HEK293 (cell line): ENCODE results near the gene RHOT2.
A peak's percentile ranks its signal among the peaks of the same experiment; 100 is the strongest.

ENCODE experiments used
- HOXD13 ChIP-seq: sonication (generic); formaldehyde crosslinking; IDR thresholded peaks from 2 replicates; pipeline ENCODE4 v1.8.0; 2022; ENCODE audit warnings: missing genetic modification reagents, borderline replicate concordance
- IKZF3 ChIP-seq: fragments of 450-650 bp; IDR thresholded peaks from 2 replicates; pipeline ENCODE4 v1.5.0; 2018; ENCODE audit warnings: missing biosample characterization, mild to moderate bottlenecking, missing genetic modification characterization, moderate library complexity
- SCRT1 ChIP-seq: fragments of 450-650 bp; formaldehyde crosslinking; IDR thresholded peaks from 2 replicates; pipeline ENCODE4 v1.5.1; 2016; ENCODE audit warnings: missing biosample characterization, missing genetic modification characterization, borderline replicate concordance
- SP3 ChIP-seq: fragments of 450-650 bp; formaldehyde crosslinking; IDR thresholded peaks from 2 replicates; pipeline ENCODE4 v1.5.1; 2016; ENCODE audit warnings: missing biosample characterization, missing genetic modification characterization
- WT1 ChIP-seq: fragments of 450-650 bp; formaldehyde crosslinking; IDR thresholded peaks from 2 replicates; pipeline ENCODE4 v1.5.1; 2016; ENCODE audit warnings: missing biosample characterization, missing genetic modification characterization
- YY2 ChIP-seq: fragments of 450-650 bp; formaldehyde crosslinking; IDR thresholded peaks from 2 replicates; pipeline ENCODE4 v1.5.1; 2016; ENCODE audit warnings: missing biosample characterization, missing genetic modification characterization
- ZBTB17 ChIP-seq: fragments of 450-650 bp; formaldehyde crosslinking; IDR thresholded peaks from 2 replicates; pipeline ENCODE4 v1.5.1; 2016; ENCODE audit warnings: missing biosample characterization, missing genetic modification characterization
- ZEB2 ChIP-seq: fragments of 450-650 bp; formaldehyde crosslinking; IDR thresholded peaks from 2 replicates; pipeline ENCODE4 v1.5.1; 2016; ENCODE audit warnings: missing biosample characterization, missing genetic modification characterization
- ZFHX2 ChIP-seq: fragments of 450-650 bp; formaldehyde crosslinking; conservative IDR thresholded peaks from 2 replicates; pipeline ENCODE4 v1.5.1; 2016; ENCODE audit warnings: missing biosample characterization, missing genetic modification characterization
- ZNF155 ChIP-seq: fragments of 450-650 bp; formaldehyde crosslinking; IDR thresholded peaks from 2 replicates; pipeline ENCODE4 v1.5.1; 2016; ENCODE audit warnings: missing biosample characterization, missing genetic modification characterization
- ZNF19 ChIP-seq: fragments of 450-650 bp; formaldehyde crosslinking; IDR thresholded peaks from 2 replicates; pipeline ENCODE4; 2016; ENCODE audit warnings: missing biosample characterization, missing genetic modification characterization, low read depth
- ZNF211 ChIP-seq: fragments of 450-650 bp; formaldehyde crosslinking; IDR thresholded peaks from 2 replicates; pipeline ENCODE4 v1.5.1; 2016; ENCODE audit warnings: low read depth, missing biosample characterization, missing genetic modification characterization
- ZNF221 ChIP-seq: fragments of 450-650 bp; formaldehyde crosslinking; IDR thresholded peaks from 2 replicates; pipeline ENCODE4 v1.5.1; 2017; ENCODE audit warnings: missing biosample characterization, missing genetic modification characterization, borderline replicate concordance
- ZNF266 ChIP-seq: fragments of 450-650 bp; formaldehyde crosslinking; IDR thresholded peaks from 2 replicates; pipeline ENCODE4 v1.5.1; 2016; ENCODE audit warnings: missing biosample characterization, missing genetic modification characterization, low read depth
- ZNF366 ChIP-seq: fragments of 450-650 bp; formaldehyde crosslinking; conservative IDR thresholded peaks from 2 replicates; pipeline ENCODE4 v1.5.1; 2016; ENCODE audit warnings: missing biosample characterization, missing genetic modification characterization
- ZNF433 ChIP-seq: fragments of 450-650 bp; formaldehyde crosslinking; IDR thresholded peaks from 2 replicates; pipeline ENCODE4 v1.5.1; 2016; ENCODE audit warnings: missing biosample characterization, missing genetic modification characterization, low read depth
- ZNF514 ChIP-seq: fragments of 450-650 bp; formaldehyde crosslinking; IDR thresholded peaks from 2 replicates; pipeline ENCODE4 v1.5.1; 2016; ENCODE audit warnings: missing biosample characterization, missing genetic modification characterization
- ZNF626 ChIP-seq: fragments of 450-650 bp; sonication (Bioruptor Pico); formaldehyde crosslinking; IDR thresholded peaks from 2 replicates; pipeline ENCODE4 v1.5.1; 2018; ENCODE audit warnings: missing biosample characterization, missing genetic modification characterization, inconsistent platforms
- ZNF660 ChIP-seq: fragments of 450-650 bp; IDR thresholded peaks from 2 replicates; pipeline ENCODE4 v1.5.1; 2018; ENCODE audit warnings: missing biosample characterization, mild to moderate bottlenecking, missing genetic modification characterization
- ZNF664 ChIP-seq: fragments of 450-650 bp; formaldehyde crosslinking; IDR thresholded peaks from 2 replicates; pipeline ENCODE4 v1.5.1; 2016; ENCODE audit warnings: missing biosample characterization, missing genetic modification characterization
- ZNF830 ChIP-seq: fragments of 450-650 bp; IDR thresholded peaks from 2 replicates; pipeline ENCODE4 v1.5.0; 2018; ENCODE audit warnings: missing biosample characterization, missing genetic modification characterization, low read depth, mild to moderate bottlenecking, moderate library complexity
- TF ChIP-seq, protein P1 (sequence below): fragments of 450-650 bp; formaldehyde crosslinking; IDR thresholded peaks from 2 replicates; pipeline ENCODE4 v1.5.1; 2016; ENCODE audit warnings: missing biosample characterization, missing genetic modification characterization, borderline replicate concordance
- TF ChIP-seq, protein P2 (sequence below): fragments of 450-650 bp; formaldehyde crosslinking; IDR thresholded peaks from 2 replicates; pipeline ENCODE4 v1.5.1; 2016; ENCODE audit warnings: missing biosample characterization, missing genetic modification characterization, borderline replicate concordance

The RHOT2 gene

DNA sequence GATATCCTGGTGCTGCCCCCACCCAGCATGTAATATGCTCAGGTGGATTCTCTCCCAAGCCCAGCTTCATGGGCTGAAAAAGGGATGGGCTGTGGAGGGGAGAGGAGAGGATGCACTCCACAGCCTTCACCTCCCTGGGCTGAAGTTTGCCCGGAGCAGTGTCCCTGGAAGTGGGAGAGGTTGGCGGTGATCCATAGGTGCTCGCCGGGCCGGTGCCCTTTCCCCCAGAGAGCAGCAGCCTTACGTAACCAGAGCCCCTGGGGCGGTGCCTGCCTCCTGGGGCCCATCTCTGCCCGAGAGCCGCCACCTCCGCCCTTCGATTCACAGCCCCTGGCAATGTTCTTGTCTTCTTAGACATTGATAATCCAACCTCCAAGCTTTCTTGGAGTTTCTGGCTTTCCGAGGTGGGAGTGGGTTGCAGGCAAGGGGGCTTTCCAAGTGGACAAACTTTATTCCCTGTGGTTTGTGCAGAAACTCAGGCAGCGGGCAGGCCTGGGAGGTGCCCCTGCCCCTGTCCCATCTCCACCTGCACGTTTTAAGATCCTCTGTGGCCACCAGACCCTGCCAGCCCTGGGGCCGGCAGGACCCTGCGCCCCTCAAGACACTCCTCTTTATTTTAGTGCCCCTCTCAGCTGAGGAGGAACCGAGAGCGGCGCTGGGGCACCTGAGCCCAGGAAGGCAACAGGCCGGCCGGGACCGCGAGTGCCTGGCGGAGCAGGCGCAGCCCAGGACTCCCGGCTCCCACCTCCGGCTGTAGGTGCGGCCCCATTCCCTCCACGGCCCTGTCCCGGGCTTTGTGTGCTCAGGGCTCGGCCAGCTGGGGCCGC lies 21.9 kb upstream of the RHOT2 start (continued):
- no peak for TF ChIP-seq SCRT1 (tag by site-specific recombination)
- TF ChIP-seq IKZF3 (tag by site-specific recombination) = peak; percentile 48; the same call in 1 of the 2 replicates
- TF ChIP-seq ZBTB17 (tag by site-specific recombination) = peak; percentile 74
- TF ChIP-seq ZNF433 = no peak
- no peak for TF ChIP-seq ZNF155 (tag by site-specific recombination)
- TF ChIP-seq ZEB2 (tag by site-specific recombination) = no peak
- no peak for TF ChIP-seq ZNF266 (tag by site-specific recombination)
- no peak for TF ChIP-seq ZNF211
- TF ChIP-seq ZNF366 (tag by site-specific recombination) = peak; percentile 47
- TF ChIP-seq, protein P1, sequence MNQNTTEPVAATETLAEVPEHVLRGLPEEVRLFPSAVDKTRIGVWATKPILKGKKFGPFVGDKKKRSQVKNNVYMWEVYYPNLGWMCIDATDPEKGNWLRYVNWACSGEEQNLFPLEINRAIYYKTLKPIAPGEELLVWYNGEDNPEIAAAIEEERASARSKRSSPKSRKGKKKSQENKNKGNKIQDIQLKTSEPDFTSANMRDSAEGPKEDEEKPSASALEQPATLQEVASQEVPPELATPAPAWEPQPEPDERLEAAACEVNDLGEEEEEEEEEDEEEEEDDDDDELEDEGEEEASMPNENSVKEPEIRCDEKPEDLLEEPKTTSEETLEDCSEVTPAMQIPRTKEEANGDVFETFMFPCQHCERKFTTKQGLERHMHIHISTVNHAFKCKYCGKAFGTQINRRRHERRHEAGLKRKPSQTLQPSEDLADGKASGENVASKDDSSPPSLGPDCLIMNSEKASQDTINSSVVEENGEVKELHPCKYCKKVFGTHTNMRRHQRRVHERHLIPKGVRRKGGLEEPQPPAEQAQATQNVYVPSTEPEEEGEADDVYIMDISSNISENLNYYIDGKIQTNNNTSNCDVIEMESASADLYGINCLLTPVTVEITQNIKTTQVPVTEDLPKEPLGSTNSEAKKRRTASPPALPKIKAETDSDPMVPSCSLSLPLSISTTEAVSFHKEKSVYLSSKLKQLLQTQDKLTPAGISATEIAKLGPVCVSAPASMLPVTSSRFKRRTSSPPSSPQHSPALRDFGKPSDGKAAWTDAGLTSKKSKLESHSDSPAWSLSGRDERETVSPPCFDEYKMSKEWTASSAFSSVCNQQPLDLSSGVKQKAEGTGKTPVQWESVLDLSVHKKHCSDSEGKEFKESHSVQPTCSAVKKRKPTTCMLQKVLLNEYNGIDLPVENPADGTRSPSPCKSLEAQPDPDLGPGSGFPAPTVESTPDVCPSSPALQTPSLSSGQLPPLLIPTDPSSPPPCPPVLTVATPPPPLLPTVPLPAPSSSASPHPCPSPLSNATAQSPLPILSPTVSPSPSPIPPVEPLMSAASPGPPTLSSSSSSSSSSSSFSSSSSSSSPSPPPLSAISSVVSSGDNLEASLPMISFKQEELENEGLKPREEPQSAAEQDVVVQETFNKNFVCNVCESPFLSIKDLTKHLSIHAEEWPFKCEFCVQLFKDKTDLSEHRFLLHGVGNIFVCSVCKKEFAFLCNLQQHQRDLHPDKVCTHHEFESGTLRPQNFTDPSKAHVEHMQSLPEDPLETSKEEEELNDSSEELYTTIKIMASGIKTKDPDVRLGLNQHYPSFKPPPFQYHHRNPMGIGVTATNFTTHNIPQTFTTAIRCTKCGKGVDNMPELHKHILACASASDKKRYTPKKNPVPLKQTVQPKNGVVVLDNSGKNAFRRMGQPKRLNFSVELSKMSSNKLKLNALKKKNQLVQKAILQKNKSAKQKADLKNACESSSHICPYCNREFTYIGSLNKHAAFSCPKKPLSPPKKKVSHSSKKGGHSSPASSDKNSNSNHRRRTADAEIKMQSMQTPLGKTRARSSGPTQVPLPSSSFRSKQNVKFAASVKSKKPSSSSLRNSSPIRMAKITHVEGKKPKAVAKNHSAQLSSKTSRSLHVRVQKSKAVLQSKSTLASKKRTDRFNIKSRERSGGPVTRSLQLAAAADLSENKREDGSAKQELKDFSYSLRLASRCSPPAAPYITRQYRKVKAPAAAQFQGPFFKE (tag by site-specific recombination) = no peak
- no peak; the same call in 1 of the 2 replicates for TF ChIP-seq WT1 (tag by site-specific recombination)
- TF ChIP-seq YY2 (tag by site-specific recombination) = no peak
- TF ChIP-seq, protein P2, sequence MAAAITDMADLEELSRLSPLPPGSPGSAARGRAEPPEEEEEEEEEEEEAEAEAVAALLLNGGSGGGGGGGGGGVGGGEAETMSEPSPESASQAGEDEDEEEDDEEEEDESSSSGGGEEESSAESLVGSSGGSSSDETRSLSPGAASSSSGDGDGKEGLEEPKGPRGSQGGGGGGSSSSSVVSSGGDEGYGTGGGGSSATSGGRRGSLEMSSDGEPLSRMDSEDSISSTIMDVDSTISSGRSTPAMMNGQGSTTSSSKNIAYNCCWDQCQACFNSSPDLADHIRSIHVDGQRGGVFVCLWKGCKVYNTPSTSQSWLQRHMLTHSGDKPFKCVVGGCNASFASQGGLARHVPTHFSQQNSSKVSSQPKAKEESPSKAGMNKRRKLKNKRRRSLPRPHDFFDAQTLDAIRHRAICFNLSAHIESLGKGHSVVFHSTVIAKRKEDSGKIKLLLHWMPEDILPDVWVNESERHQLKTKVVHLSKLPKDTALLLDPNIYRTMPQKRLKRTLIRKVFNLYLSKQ (tag by site-specific recombination) = no peak
- no peak for TF ChIP-seq HOXD13 (CRISPR knock-in tag)
- no peak for TF ChIP-seq ZNF830 (tag by site-specific recombination)
- no peak for TF ChIP-seq ZNF626
- TF ChIP-seq ZFHX2 = no peak
- TF ChIP-seq ZNF221 (tag by site-specific recombination) = no peak
- TF ChIP-seq ZNF664 (tag by site-specific recombination) = no peak
- TF ChIP-seq ZNF514 (tag by site-specific recombination) = no peak
- TF ChIP-seq ZNF19 (tag by site-specific recombination) = no peak
- no peak for TF ChIP-seq SP3 (tag by site-specific recombination)
- TF ChIP-seq ZNF660 (tag by site-specific recombination) = no peak
